ENCODE data around the gene PTPA.

Gene PTPA

DNA sequence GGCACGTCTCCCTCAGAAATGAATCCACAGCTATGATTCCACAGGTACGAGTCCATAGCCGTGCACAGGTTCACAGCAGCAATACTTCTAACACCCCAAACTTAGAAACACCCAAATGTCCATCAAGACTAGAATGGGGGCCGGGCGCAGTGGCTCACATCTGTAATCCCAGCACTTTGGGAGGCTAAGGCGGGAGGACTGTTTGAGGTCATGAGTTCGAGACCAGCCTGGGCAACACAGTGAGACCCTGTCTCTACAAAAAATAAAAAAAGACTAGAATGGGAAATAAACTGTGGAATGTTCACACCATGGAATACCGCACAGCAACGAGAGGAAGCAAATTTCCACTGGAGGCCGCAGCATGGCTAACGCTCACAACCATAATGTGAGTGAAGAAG is 34.6 kb upstream of the PTPA start:
- TF ChIP-seq, protein P1, sequence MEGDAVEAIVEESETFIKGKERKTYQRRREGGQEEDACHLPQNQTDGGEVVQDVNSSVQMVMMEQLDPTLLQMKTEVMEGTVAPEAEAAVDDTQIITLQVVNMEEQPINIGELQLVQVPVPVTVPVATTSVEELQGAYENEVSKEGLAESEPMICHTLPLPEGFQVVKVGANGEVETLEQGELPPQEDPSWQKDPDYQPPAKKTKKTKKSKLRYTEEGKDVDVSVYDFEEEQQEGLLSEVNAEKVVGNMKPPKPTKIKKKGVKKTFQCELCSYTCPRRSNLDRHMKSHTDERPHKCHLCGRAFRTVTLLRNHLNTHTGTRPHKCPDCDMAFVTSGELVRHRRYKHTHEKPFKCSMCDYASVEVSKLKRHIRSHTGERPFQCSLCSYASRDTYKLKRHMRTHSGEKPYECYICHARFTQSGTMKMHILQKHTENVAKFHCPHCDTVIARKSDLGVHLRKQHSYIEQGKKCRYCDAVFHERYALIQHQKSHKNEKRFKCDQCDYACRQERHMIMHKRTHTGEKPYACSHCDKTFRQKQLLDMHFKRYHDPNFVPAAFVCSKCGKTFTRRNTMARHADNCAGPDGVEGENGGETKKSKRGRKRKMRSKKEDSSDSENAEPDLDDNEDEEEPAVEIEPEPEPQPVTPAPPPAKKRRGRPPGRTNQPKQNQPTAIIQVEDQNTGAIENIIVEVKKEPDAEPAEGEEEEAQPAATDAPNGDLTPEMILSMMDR (IDR thresholded peaks at IDR 0.05), result no peak
- no peak for TF ChIP-seq ZFX (IDR thresholded peaks at IDR 0.05; ENCODE audit: borderline replicate concordance)

DNA sequence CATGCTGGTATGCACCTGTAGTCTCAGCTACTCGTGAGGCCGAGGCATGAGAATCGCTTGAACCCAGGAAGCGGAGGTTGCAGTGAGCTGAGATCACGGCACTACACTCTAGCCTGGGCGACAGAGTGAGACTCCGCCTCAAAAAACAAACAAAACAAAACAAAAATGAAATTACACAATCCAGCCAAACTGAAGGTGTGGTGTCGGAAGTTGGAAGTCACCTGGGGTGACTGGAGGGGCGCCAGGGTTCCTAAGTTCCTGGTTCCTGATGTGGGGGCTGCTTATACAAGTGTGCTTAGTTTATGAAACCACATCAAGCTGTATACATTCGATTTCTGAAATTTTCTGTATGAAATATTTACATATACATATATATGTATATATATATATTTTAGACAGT is 34.0 kb upstream of the PTPA start:
- H3K27ac ChIP-seq, result no peak overlapping the region
- TF ChIP-seq, protein P1 (IDR thresholded peaks at IDR 0.05), result no peak
- TF ChIP-seq ZFX (IDR thresholded peaks at IDR 0.05; ENCODE audit: borderline replicate concordance), result no peak

More for the DNA sequence above, 34.6 kb upstream of the PTPA start:
- H3K27ac ChIP-seq, result no peak overlapping the region

DNA sequence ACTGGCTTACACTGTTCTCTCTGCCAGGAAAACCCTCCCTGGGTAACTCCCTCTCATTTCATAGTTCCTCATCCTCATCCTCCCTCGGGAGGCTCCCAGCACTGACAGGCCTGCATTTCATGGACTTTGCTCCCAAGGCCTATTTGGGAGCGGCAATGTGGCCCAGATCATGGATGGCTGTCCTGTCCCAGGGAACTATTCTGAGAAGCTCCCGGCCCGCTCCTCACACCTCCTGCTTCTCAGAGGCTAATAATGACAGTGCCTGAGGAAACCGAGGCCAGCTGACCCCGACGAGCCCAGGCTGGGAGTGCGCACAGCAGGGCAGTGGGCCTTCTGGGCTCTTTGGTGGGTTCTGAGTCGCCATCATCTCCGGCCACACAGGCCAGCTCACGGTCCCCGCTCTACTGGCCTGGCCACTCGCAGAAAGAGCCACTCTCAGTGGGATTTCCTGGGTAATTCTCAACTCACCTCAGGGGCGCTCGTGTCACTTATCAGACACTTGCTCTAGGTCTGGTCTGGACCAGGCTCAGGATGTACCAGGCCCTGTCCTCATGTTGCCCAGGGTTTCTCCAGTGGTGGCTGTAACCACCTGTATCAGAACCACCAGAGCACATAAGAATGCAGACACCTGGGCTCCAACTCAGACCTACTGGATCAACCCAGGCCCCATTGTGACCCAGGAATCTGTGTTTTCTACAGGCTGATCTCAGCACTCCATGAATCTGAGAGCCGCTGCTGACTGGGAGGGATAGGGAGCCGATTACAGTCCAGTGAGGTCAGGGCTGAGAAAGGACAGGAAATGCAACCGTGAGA is 32.3 kb upstream of the PTPA start:
- TF ChIP-seq ZFX (IDR thresholded peaks at IDR 0.05; ENCODE audit: borderline replicate concordance), result no peak
- TF ChIP-seq, protein P1 (IDR thresholded peaks at IDR 0.05), result no peak
- no peak overlapping the region; the same call in 1 of the 2 replicates for H3K27ac ChIP-seq

DNA sequence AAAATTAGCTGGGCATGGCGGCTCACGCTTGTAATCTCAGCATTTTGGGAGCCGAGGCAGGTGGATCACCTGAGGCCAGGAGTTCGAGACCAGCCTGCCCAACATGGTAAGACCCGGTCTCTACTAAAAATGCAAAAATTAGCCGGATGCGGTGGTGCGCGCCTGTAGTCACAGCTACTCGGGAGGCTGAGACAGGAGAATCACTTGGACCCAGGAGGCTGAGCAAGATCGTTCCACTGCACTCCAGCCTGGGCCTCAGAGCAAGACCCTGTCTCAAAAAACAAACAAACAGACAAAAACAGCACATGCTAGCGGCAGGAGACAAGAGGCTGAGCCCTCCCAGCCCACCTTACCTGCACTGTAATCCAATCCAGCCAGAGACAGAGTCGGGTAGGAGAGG is 31.4 kb upstream of the PTPA start:
- H3K27ac ChIP-seq, result peak overlapping the region; percentile 38
- TF ChIP-seq, protein P1 (IDR thresholded peaks at IDR 0.05), result no peak
- TF ChIP-seq ZFX (IDR thresholded peaks at IDR 0.05; ENCODE audit: borderline replicate concordance), result no peak

DNA sequence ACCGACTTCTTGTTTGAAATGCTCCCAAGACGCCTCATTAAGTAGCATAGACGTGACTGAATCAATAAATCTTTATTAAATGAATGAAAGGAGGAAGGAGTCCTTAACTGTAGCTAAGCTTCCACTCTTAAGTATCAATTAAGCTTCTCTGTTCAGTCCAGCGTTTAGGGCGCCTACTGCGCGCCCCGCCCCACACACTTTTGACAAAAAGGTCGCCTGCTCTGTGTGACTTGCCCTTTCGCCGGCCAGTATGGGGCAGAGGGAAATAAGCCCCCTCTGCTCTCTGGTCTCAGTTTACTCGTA is 31.0 kb upstream of the PTPA start:
- TF ChIP-seq ZFX (IDR thresholded peaks at IDR 0.05; ENCODE audit: borderline replicate concordance), result no peak
- TF ChIP-seq, protein P1 (IDR thresholded peaks at IDR 0.05), result no peak
- peak overlapping the region; percentile 38 for H3K27ac ChIP-seq

DNA sequence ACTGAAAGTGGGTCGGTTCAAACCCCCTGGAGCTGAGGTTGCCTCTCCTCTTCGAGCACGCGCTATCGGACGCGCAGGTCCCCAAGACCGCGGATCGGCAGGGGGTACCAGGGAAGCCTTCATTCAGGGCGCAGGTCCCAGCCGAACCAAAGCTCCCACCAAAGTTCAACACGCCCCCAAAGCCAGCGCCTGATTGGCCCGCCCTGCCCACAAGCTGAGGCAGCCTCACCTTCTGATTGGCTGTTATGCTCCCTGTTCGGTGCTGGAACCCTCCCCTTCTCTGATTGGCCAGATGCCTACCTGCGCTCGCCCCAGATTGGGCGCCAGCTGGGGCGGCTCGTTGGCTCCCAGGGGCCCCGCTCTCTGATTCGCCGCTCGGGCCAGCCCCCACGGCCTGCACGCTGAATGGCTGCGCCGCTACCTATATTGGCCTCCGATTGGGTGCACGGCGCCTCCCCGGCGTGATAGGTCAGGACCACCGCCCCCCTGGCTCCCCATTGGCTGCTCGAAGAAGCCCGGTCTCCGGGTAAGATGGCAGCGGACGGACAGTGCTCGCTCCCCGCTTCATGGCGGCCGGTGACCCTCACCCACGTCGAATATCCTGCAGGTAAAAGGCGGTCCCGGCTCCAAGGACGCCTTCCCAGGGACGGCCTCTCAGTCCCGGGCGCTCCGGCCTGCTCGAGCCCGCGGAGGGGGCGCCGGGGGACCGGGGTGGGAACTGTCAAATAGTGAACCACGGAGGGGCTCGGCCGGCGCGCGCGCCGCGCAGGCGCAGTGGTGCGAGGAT is 30.4 kb upstream of the PTPA start, which contains the start of gene DOLPP1:
TSS of gene DOLPP1 (plus strand) at position 511 of the 787 bp plus-strand sequence. CDS start at position 532, 21 bp downstream.
- TF ChIP-seq ZFX (IDR thresholded peaks at IDR 0.05; ENCODE audit: borderline replicate concordance), result no peak
- TF ChIP-seq, protein P1 (IDR thresholded peaks at IDR 0.05), result no peak
- peak within 1 kb of the TSS; percentile 64 for H3K27ac ChIP-seq
